ENCODE results near the gene GPC1.

GPC1 gene

DNA sequence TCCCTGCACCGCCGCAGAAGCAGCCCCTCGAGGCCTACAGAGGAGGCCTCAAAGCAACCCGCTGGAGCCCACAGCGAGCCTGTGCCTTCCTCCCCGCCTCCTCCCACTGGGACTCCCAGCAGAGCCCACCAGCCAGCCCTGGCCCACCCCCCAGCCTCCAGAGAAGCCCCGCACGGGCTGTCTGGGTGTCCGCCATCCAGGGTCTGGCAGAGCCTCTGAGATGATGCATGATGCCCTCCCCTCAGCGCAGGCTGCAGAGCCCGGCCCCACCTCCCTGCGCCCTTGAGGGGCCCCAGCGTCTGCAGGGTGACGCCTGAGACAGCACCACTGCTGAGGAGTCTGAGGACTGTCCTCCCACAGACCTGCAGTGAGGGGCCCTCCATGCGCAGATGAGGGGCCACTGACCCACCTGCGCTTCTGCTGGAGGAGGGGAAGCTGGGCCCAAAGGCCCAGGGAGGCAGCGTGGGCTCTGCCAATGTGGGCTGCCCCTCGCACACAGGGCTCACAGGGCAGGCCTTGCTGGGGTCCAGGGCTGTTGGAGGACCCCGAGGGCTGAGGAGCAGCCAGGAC, 31.2 kb downstream of the GPC1 start:
- peak; percentile 12 for DNase-seq
- peaks cover 8% of the 10 kb centered on the region for H3K36me3 Mint-ChIP-seq (ENCODE audit: low read depth)

DNA sequence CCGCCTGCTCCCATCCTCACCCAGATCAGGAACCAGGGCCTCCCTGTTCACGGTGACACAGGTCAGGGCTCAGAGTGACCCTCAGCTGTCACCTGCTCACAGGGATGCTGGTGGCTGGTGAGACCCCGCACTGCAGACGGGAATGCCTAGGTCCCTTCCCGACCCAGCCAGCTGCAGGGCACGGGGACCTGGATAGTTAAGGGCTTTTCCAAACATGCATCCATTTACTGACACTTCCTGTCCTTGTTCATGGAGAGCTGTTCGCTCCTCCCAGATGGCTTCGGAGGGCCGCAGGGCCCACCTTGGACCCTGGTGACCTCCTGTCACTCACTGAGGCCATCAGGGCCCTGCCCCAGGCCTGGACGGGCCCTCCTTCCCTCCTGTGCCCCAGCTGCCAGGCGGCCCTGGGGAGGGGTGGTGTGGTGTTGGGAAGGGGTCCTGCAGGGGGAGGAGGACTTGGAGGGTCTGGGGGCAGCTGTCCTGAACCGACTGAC, 31.7 kb downstream of the GPC1 start:
- no peak for DNase-seq
- H3K27ac Mint-ChIP-seq, result no peak overlapping the region
- no peaks in the 10 kb centered on the region for H3K27me3 Mint-ChIP-seq (ENCODE audit: low read depth, poor library complexity)
- peaks cover 9% of the 10 kb centered on the region for H3K9me3 Mint-ChIP-seq
- no peak overlapping the region for H3K4me3 Mint-ChIP-seq
- TF ChIP-seq, protein P1, sequence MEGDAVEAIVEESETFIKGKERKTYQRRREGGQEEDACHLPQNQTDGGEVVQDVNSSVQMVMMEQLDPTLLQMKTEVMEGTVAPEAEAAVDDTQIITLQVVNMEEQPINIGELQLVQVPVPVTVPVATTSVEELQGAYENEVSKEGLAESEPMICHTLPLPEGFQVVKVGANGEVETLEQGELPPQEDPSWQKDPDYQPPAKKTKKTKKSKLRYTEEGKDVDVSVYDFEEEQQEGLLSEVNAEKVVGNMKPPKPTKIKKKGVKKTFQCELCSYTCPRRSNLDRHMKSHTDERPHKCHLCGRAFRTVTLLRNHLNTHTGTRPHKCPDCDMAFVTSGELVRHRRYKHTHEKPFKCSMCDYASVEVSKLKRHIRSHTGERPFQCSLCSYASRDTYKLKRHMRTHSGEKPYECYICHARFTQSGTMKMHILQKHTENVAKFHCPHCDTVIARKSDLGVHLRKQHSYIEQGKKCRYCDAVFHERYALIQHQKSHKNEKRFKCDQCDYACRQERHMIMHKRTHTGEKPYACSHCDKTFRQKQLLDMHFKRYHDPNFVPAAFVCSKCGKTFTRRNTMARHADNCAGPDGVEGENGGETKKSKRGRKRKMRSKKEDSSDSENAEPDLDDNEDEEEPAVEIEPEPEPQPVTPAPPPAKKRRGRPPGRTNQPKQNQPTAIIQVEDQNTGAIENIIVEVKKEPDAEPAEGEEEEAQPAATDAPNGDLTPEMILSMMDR (IDR thresholded peaks at IDR 0.05), result no peak
- H3K4me1 Mint-ChIP-seq, result peaks cover 17% of the 10 kb centered on the region
- peaks cover 8% of the 10 kb centered on the region for H3K36me3 Mint-ChIP-seq (ENCODE audit: low read depth)

More for the DNA sequence above, 31.2 kb downstream of the GPC1 start:
- no peak overlapping the region for H3K4me3 Mint-ChIP-seq
- TF ChIP-seq, protein P1 (IDR thresholded peaks at IDR 0.05), result no peak
- H3K9me3 Mint-ChIP-seq, result peaks cover 4% of the 10 kb centered on the region
- peaks cover 17% of the 10 kb centered on the region for H3K4me1 Mint-ChIP-seq
- no peaks in the 10 kb centered on the region for H3K27me3 Mint-ChIP-seq (ENCODE audit: low read depth, poor library complexity)
- H3K27ac Mint-ChIP-seq, result no peak overlapping the region

DNA sequence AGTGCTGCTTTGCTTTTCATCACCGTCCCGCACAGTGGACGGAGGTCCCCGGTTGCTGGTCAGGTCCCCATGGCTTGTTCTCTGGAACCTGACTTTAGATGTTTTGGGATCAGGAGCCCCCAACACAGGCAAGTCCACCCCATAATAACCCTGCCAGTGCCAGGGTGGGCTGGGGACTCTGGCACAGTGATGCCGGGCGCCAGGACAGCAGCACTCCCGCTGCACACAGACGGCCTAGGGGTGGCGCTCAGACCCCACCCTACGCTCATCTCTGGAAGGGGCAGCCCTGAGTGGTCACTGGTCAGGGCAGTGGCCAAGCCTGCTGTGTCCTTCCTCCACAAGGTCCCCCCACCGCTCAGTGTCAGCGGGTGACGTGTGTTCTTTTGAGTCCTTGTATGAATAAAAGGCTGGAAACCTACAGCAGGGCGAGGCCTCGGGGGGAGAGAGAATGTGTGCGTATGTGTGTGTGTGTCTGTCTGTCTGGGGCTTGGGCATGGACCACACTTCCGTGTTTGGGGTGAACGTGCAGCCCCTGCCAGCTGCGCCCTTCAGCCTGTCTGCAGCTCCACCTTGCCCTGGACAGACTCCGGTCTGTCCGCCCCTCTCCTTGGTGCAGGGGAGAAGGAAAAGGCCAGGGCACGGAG, 32.3 kb downstream of the GPC1 start:
- H3K27me3 Mint-ChIP-seq (ENCODE audit: low read depth, poor library complexity), result no peaks in the 10 kb centered on the region
- H3K36me3 Mint-ChIP-seq (ENCODE audit: low read depth), result peaks cover 8% of the 10 kb centered on the region
- no peak overlapping the region for H3K4me3 Mint-ChIP-seq
- TF ChIP-seq, protein P1 (IDR thresholded peaks at IDR 0.05), result no peak
- peak; percentile 3 for DNase-seq
- H3K9me3 Mint-ChIP-seq, result peaks cover 15% of the 10 kb centered on the region
- H3K4me1 Mint-ChIP-seq, result peaks cover 17% of the 10 kb centered on the region
- H3K27ac Mint-ChIP-seq, result no peak overlapping the region

DNA sequence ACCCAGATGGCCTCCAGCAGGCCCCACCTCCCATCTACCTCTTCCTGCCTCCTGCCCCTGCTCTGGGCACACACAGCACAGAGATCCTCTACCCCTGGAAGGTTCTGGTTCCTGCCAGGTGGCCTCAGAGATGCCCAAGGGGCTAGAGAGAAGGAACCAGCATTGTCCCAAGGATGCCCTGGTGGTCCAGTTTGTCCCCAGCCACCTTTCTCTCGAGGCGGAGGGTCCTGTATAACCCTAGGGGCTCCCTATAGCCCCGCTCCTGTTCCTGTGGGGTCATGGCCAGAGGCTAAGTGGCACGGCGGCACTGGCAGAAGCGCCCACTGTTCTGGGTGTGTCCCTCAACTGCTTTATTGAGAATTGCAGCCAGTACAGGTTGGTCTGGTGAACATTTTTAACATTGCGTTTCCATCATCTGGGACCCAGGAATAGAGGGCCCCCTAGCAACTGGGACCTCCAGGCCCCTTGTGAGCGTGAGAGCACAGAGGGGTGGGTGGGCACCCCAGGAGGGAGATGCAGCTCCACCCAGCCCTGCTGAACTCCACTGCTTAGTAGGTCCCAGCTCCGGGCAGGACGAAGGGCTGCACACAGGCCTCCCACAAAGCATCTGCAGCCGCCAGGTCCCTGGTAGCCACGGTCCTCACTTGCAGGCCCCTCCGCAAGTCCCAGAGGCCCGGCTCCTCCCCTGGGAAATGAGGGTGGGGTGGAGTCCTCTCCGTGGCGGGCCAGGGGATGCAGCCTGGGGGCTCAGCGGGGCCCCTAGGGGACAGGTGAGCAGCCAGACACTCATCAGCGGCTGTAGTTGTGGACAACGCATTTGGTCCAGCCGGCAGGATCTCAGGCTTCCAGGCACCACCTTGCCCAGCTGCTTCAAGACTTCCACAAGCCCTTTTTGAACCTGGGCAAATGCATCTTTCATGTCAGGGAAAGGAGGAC, 33.1 kb downstream of the GPC1 start:
- TF ChIP-seq, protein P1 (IDR thresholded peaks at IDR 0.05), result no peak
- Mint-ChIP-seq H3K27ac (no peak overlapping the region), H3K4me1 (peaks cover 17% of the 10 kb centered on the region), H3K9me3 (peaks cover 23% of the 10 kb centered on the region), H3K4me3 (no peak overlapping the region), H3K27me3 (ENCODE audit: low read depth, poor library complexity) (no peaks in the 10 kb centered on the region), H3K36me3 (ENCODE audit: low read depth) (peaks cover 16% of the 10 kb centered on the region)
- no peak for DNase-seq

DNA sequence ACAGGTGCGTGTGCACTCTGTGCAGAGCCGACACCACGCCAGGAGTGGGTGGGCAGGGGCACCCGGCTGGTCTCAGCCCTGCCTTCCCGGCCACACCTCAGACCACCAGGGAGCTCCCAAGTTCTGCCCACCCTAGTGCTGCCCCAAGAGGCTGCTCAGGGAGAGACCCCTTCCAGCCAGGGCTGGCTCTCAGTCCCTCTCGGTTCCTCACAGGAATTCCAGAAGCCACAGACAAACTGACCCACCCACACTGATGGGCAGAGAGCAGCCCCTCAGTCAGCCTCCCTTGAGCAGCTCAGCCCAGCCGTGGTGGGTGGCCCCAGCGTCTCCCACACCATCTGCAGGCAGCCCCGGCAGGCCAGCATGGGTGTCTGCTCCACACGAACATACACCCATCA, 33.8 kb downstream of the GPC1 start:
- Mint-ChIP-seq H3K27ac (peak overlapping the region; percentile 62), H3K9me3 (peaks cover 28% of the 10 kb centered on the region), H3K36me3 (ENCODE audit: low read depth) (peaks cover 16% of the 10 kb centered on the region), H3K4me1 (peaks cover 17% of the 10 kb centered on the region), H3K27me3 (ENCODE audit: low read depth, poor library complexity) (no peaks in the 10 kb centered on the region), H3K4me3 (no peak overlapping the region)
- no peak for DNase-seq
- TF ChIP-seq, protein P1 (IDR thresholded peaks at IDR 0.05), result no peak
